PC-3 (cell line): ENCODE data around the gene ZNF8. TPM values are rescaled to one million over a fixed set of nuclear protein-coding genes. Genes with fewer than 3 reads are reported as not detected.

Experiments
- ATAC-seq: fragments of 200-7000 bp; cut with Tn5 transposase; 2 replicates; pipeline ENCODE4 v1.9.1; 2020; ENCODE audit warnings: mild to moderate bottlenecking, moderate library complexity
- Bru-seq: library from RNA; stranded (reverse); fragments of 400-500 nt; gene quantifications from one replicate; lab custom pipeline; 2021; lab: Mats Ljungman, UMichigan
- BruChase-seq, 2 experiments: library from RNA; stranded (reverse); fragments of 400-500 nt; gene quantifications; one replicate each; lab custom pipeline; 2021; lab: Mats Ljungman, UMichigan
- BruUV-seq: library from RNA; stranded (reverse); fragments of 400-500 nt; replicated peaks from 2 replicates; lab custom pipeline; 2021; lab: Mats Ljungman, UMichigan
- CTCF ChIA-PET: fragments of 300-600 bp; sonication (Branson Sonifier 250); formaldehyde crosslinking; loops from one replicate; lab custom pipeline; 2022; ENCODE audit warnings: antibody characterized with exemption; lab: Charles Lee
- POLR2A ChIA-PET: fragments of 300-600 bp; sonication (Branson Sonifier 250); formaldehyde crosslinking; loops from one replicate; lab custom pipeline; 2022; ENCODE audit warnings: antibody characterized with exemption; ENCODE audit not compliant: unreplicated experiment; lab: Charles Lee
- DNase-seq: peaks from one replicate; pipeline ENCODE4 v3.0.0-alpha.2; 2015
- H2AFZ ChIP-seq: fragments of 300-600 bp; sonication (generic); 2 replicates; pipeline ENCODE4 v1.6.0; 2016; ENCODE audit warnings: antibody characterized with exemption, low read length
- H3F3A ChIP-seq: fragments of 300-600 bp; sonication (generic); one replicate; pipeline ENCODE4 v1.6.0; 2017; ENCODE audit warnings: antibody characterized with exemption, low read length, control low read depth, mild to moderate bottlenecking; ENCODE audit not compliant: unreplicated experiment
- H3K27ac ChIP-seq: fragments of 300-600 bp; sonication (generic); 2 replicates; pipeline ENCODE4 v1.5.1; 2016; ENCODE audit warnings: mild to moderate bottlenecking, low read length
- H3K27me3 ChIP-seq: fragments of 300-600 bp; sonication (generic); 2 replicates; pipeline ENCODE4 v1.6.1; 2016; ENCODE audit warnings: low read length, mixed read lengths
- H3K36me3 ChIP-seq: fragments of 300-600 bp; sonication (generic); 2 replicates; pipeline ENCODE4 v1.6.1; 2016; ENCODE audit warnings: low read depth, mixed run types, low read length, mixed read lengths
- H3K4me1 ChIP-seq: fragments of 300-600 bp; sonication (generic); 2 replicates; pipeline ENCODE4 v1.5.1; 2016; ENCODE audit warnings: low read length; ENCODE audit not compliant: insufficient read depth
- H3K4me2 ChIP-seq: fragments of 300-600 bp; sonication (generic); 2 replicates; pipeline ENCODE4 v1.6.0; 2016; ENCODE audit warnings: low read length
- H3K4me3 ChIP-seq: fragments of 300-600 bp; sonication (generic); 2 replicates; pipeline ENCODE4 v1.5.1; 2016; ENCODE audit warnings: mild to moderate bottlenecking, low read length, mixed read lengths
- H3K79me2 ChIP-seq: fragments of 300-600 bp; sonication (generic); 2 replicates; pipeline ENCODE4 v1.6.1; 2017; ENCODE audit warnings: low read length, mixed read lengths
- H3K9ac ChIP-seq: fragments of 300-600 bp; sonication (generic); 2 replicates; pipeline ENCODE4 v1.6.0; 2016; ENCODE audit warnings: mild to moderate bottlenecking, low read length
- H3K9me2 ChIP-seq: fragments of 300-600 bp; sonication (generic); replicated peaks from 2 replicates; pipeline ENCODE4 v1.6.1; 2016; ENCODE audit warnings: mixed run types, low read length, mixed read lengths
- H3K9me3 ChIP-seq: fragments of 300-600 bp; sonication (generic); 2 replicates; pipeline ENCODE4 v1.6.1; 2016; ENCODE audit warnings: low read length, mixed read lengths
- H4K20me1 ChIP-seq: fragments of 300-600 bp; sonication (generic); 2 replicates; pipeline ENCODE4 v1.6.1; 2016; ENCODE audit warnings: low read length, mixed read lengths
- CTCF ChIP-seq: fragments of 300-600 bp; sonication (generic); conservative IDR thresholded peaks from 2 replicates; pipeline ENCODE4 v1.5.1; 2017; ENCODE audit warnings: antibody characterized with exemption, low read depth, mild to moderate bottlenecking, low read length
- EZH2 ChIP-seq: fragments of 300-600 bp; sonication (generic); IDR thresholded peaks from one replicate; pipeline ENCODE4 v1.6.1; 2017; ENCODE audit warnings: antibody characterized with exemption, mild to moderate bottlenecking, low read length; ENCODE audit not compliant: unreplicated experiment
- EZH2phosphoT487 ChIP-seq: fragments of 300-600 bp; sonication (generic); IDR thresholded peaks from 2 replicates; pipeline ENCODE4 v1.6.1; 2018; ENCODE audit warnings: mild to moderate bottlenecking, antibody characterized with exemption, low read length, borderline replicate concordance
- intact Hi-C: fragments of 100-400 bp; cut with micrococcal nuclease; formaldehyde crosslinking; loops from 2 replicates; pipeline ENCODE4 v1.9.0; 2023
- long read RNA-seq: library from polyadenylated mRNA; unstranded; transcript quantifications from one replicate; pipeline ENCODE4 v2.0.0, GENCODE V29; 2021; ENCODE audit not compliant: unreplicated experiment
- total RNA-seq: library from RNA; depleted of rRNA; stranded (reverse); fragments of >200 nt; gene quantifications from 2 replicates; pipeline ENCODE4 v1.2.3, GENCODE V29; 2014; rRNA removed

The ZNF8 gene
- total RNA-seq: 7.3 and 7.9 TPM in 2 replicates
- Bru-seq, nascent RNA: percentile 79 among the genes with signal in this experiment
- BruChase-seq, experiment 1, labeled RNA remaining after a 6-hour chase: percentile 93 among the genes with signal in this experiment
- percentile 97 among the genes with signal in this experiment for BruChase-seq, experiment 2, labeled RNA remaining after a 2-hour chase
- long read RNA-seq, full-length matches to known transcripts: 2 of 5 reads
- long read RNA-seq, partial matches to known transcripts: 1 of 5 reads
- long read RNA-seq, other reads (novel, unspliced or antisense): 2 of 5 reads

- peaks cover 63% of the 10 kb centered on the region for H3K79me2 ChIP-seq
- H3K9me3 ChIP-seq: peaks cover 4% of the 10 kb centered on the region; the same call in 1 of the 2 replicates
Measured at GRCh38 chr19:58278541-58279041, at the start of gene ZNF8. Gene ZNF8 (plus strand): TSS chr19:58278955. CDS start chr19:58279082, 127 bp downstream.

GRCh38 chr19:58229255-58229639 is 49.5 kb upstream of the ZNF8 start:
- CTCF ChIA-PET: interaction anchor here (0.5 kb wide), 1 partner anchor 56 kb away, joined by 3 read pairs; no protein-coding TSS in a partner anchor
- Histone ChIP-seq H2AFZ (peak overlapping the region; percentile 94), H3K9ac (peak overlapping the region; percentile 92)

More at GRCh38 chr19:58278541-58279041, at the start of gene ZNF8:
- peak within 1 kb of the TSS; percentile 95 for H3K4me2 ChIP-seq
- no peaks in the 10 kb centered on the region for H4K20me1 ChIP-seq
- ATAC-seq (peak; percentile 90), DNase-seq (peak; percentile 100)
- H3K27me3 ChIP-seq: no peaks in the 10 kb centered on the region
- POLR2A ChIA-PET: interaction anchor here (1.0 kb wide), 1 partner anchor 130 kb away, joined by 3 read pairs; the partner anchor contains the start of gene ZNF584
- H3K4me3 ChIP-seq: peak within 1 kb of the TSS; percentile 86
- intact Hi-C loops: loop anchor here (2.0 kb wide), 1 partner anchor 26 kb away; the partner anchor contains the start of gene ERVK3-1
- peaks cover 40% of the 10 kb centered on the region for H3K36me3 ChIP-seq
- no peaks in the 10 kb centered on the region for H3K9me2 ChIP-seq
- H3K4me1 ChIP-seq: peaks cover 24% of the 10 kb centered on the region
- H3F3A ChIP-seq: peaks cover 14% of the 10 kb centered on the region
- BruUV-seq: no TSS peak
- CTCF ChIA-PET: interaction anchor here (1.0 kb wide), 1 partner anchor 84 kb away, joined by 3 read pairs; the partner anchor contains the start of gene ZNF497
- H3K27ac ChIP-seq: peak within 1 kb of the TSS; percentile 51
- TF ChIP-seq EZH2: no peak
- no peak for TF ChIP-seq EZH2phosphoT487
- no peak for TF ChIP-seq CTCF
- peak within 1 kb of the TSS; percentile 89 for H3K9ac ChIP-seq
- peak within 1 kb of the TSS; percentile 94 for H2AFZ ChIP-seq

More at GRCh38 chr19:58229255-58229639, 49.5 kb upstream of the ZNF8 start:
- ATAC-seq (peak; percentile 52), DNase-seq (peak; percentile 50)
- H3K9me3 ChIP-seq: peaks cover 16% of the 10 kb centered on the region; the same call in 1 of the 2 replicates
- H3K4me1 ChIP-seq: peaks cover 14% of the 10 kb centered on the region
- H3K27me3 ChIP-seq: no peaks in the 10 kb centered on the region
- BruUV-seq: no TSS peak
- H3K79me2 ChIP-seq: peaks cover 33% of the 10 kb centered on the region
- H3K36me3 ChIP-seq: peaks cover 46% of the 10 kb centered on the region
- H3F3A ChIP-seq: no peaks in the 10 kb centered on the region
- no peak for TF ChIP-seq EZH2phosphoT487
- TF ChIP-seq CTCF: peak; percentile 53
- POLR2A ChIA-PET: interaction anchor here (1.0 kb wide), 1 partner anchor 134 kb away, joined by 5 read pairs; the partner anchor contains the start of gene ZNF497
- H3K4me2 ChIP-seq: peak overlapping the region; percentile 89
- peak overlapping the region; percentile 69; the same call in 1 of the 2 replicates for H3K27ac ChIP-seq
- H3K4me3 ChIP-seq: peak overlapping the region; percentile 72
- intact Hi-C loops: no loop called here
- H3K9me2 ChIP-seq: no peaks in the 10 kb centered on the region
- H4K20me1 ChIP-seq: no peaks in the 10 kb centered on the region
